Measurements from ENCODE around the gene PTPRN2.

GRCh38 chr7:158351051-158351450 is 236.6 kb downstream of the PTPRN2 start:
- TF ChIP-seq BHLHE40 (IDR thresholded peaks at IDR 0.05; ENCODE audit: borderline replicate concordance) (no peak), SUZ12 (IDR thresholded peaks at IDR 0.05) (no peak), LEF1 (IDR thresholded peaks at IDR 0.05; ENCODE audit: borderline replicate concordance) (no peak), ELF4 (IDR thresholded peaks at IDR 0.05) (no peak)
